ENCODE data around the gene FAM13C.

Gene FAM13C

GRCh38 chr10:59366290-59366689 is 3.9 kb upstream of the FAM13C start:
- Histone ChIP-seq H3K9me3 (ENCODE audit: control insufficient read depth, low read length) (no peaks in the 10 kb centered on the region), H3K36me3 (ENCODE audit: control insufficient read depth, insufficient read depth, low read length) (no peaks in the 10 kb centered on the region), H3K9ac (no peak overlapping the region), H3K4me2 (ENCODE audit: low read length) (no peak overlapping the region), H3K27me3 (ENCODE audit: control insufficient read depth, insufficient read depth, low read length) (no peaks in the 10 kb centered on the region), H2AFZ (no peak overlapping the region), H3K79me2 (no peaks in the 10 kb centered on the region), H3K4me3 (ENCODE audit: low read depth, low read length) (no peak overlapping the region), H3K27ac (no peak overlapping the region), H3K4me1 (no peaks in the 10 kb centered on the region)
- no peak for TF ChIP-seq CTCF (IDR thresholded peaks at IDR 0.05)

- H3K9ac ChIP-seq, result no peak overlapping the region
These were observed 1.2 kb upstream of the FAM13C start for GRCh38 chr10:59363446-59363958.

GRCh38 chr10:59362959-59363381 is 621 bp upstream of the FAM13C start:
- Histone ChIP-seq H3K9me3 (ENCODE audit: control insufficient read depth, low read length) (no peaks in the 10 kb centered on the region), H3K4me3 (ENCODE audit: low read depth, low read length) (peak overlapping the region; percentile 82), H3K27me3 (ENCODE audit: control insufficient read depth, insufficient read depth, low read length) (no peaks in the 10 kb centered on the region), H3K9ac (no peak overlapping the region), H3K4me1 (peaks cover 4% of the 10 kb centered on the region), H2AFZ (peak overlapping the region; percentile 89), H3K36me3 (ENCODE audit: control insufficient read depth, insufficient read depth, low read length) (no peaks in the 10 kb centered on the region), H3K4me2 (ENCODE audit: low read length) (peak overlapping the region; percentile 93), H3K27ac (peak overlapping the region; percentile 82), H3K79me2 (no peaks in the 10 kb centered on the region)
- no peak for TF ChIP-seq CTCF (IDR thresholded peaks at IDR 0.05)

More at GRCh38 chr10:59363446-59363958, 1.2 kb upstream of the FAM13C start:
- Histone ChIP-seq H3K9me3 (ENCODE audit: control insufficient read depth, low read length) (no peaks in the 10 kb centered on the region), H3K27ac (peak overlapping the region; percentile 82), H3K4me2 (ENCODE audit: low read length) (peak overlapping the region; percentile 93), H3K79me2 (no peaks in the 10 kb centered on the region), H3K27me3 (ENCODE audit: control insufficient read depth, insufficient read depth, low read length) (no peaks in the 10 kb centered on the region), H3K4me1 (peaks cover 4% of the 10 kb centered on the region), H3K4me3 (ENCODE audit: low read depth, low read length) (no peak overlapping the region), H3K36me3 (ENCODE audit: control insufficient read depth, insufficient read depth, low read length) (no peaks in the 10 kb centered on the region), H2AFZ (peak overlapping the region; percentile 89)
- TF ChIP-seq CTCF (IDR thresholded peaks at IDR 0.05), result no peak

GRCh38 chr10:59361663-59362143 is 646 bp downstream of the FAM13C start:
- H3K9ac ChIP-seq, result no peak overlapping the region
- H3K9me3 ChIP-seq (ENCODE audit: control insufficient read depth, low read length), result no peaks in the 10 kb centered on the region
- H3K79me2 ChIP-seq, result no peaks in the 10 kb centered on the region
- H3K36me3 ChIP-seq (ENCODE audit: control insufficient read depth, insufficient read depth, low read length), result no peaks in the 10 kb centered on the region
- H2AFZ ChIP-seq, result peak overlapping the region; percentile 89
- TF ChIP-seq CTCF (IDR thresholded peaks at IDR 0.05), result no peak
- peak overlapping the region; percentile 93 for H3K4me2 ChIP-seq (ENCODE audit: low read length)
- H3K27me3 ChIP-seq (ENCODE audit: control insufficient read depth, insufficient read depth, low read length), result no peaks in the 10 kb centered on the region
- H3K4me1 ChIP-seq, result peaks cover 4% of the 10 kb centered on the region
- H3K27ac ChIP-seq, result peak overlapping the region; percentile 82
- peak overlapping the region; percentile 82 for H3K4me3 ChIP-seq (ENCODE audit: low read depth, low read length)

Data from parathyroid adenoma (tissue), 2 donors.